ENCODE measurements around the gene NUP62CL.

The NUP62CL gene

GRCh38 chrX:107146670-107147069 lies 59.6 kb downstream of the NUP62CL start:
- no peak for DNase-seq

GRCh38 chrX:107135965-107136307 lies 70.3 kb downstream of the NUP62CL start:
- no peak for DNase-seq

GRCh38 chrX:107135049-107135964 lies 70.9 kb downstream of the NUP62CL start:
- DNase-seq, result no peak

GRCh38 chrX:107123750-107124149 lies 82.5 kb downstream of the NUP62CL start:
- DNase-seq, result no peak

GRCh38 chrX:107119283-107119682 lies 87.0 kb downstream of the NUP62CL start:
- DNase-seq, result no peak

GRCh38 chrX:107118322-107119147 lies 87.7 kb downstream of the NUP62CL start, which contains the start of gene RBM41:
Gene RBM41, minus strand, starts transcription at chrX:107118822. Its CDS starts 49 bp downstream, at chrX:107118773.
- DNase-seq, result peak; percentile 80

GRCh38 chrX:107117993-107118321 lies 88.3 kb downstream of the NUP62CL start:
- DNase-seq, result peak; percentile 20

GRCh38 chrX:107107459-107107858 lies 98.8 kb downstream of the NUP62CL start:
- DNase-seq, result no peak

- DNase-seq, result no peak
Measured at GRCh38 chrX:107102980-107103379, 103.3 kb downstream of the NUP62CL start.

- DNase-seq, result no peak
Measured at GRCh38 chrX:107076158-107076557, 130.1 kb downstream of the NUP62CL start.
